HCEC 1CT (cell line): Measurements from ENCODE around the gene BRF1.

ENCODE experiments used
- DNase-seq: peaks from one replicate; pipeline ENCODE4 v3.0.0-alpha.2; 2017

The BRF1 gene

DNA sequence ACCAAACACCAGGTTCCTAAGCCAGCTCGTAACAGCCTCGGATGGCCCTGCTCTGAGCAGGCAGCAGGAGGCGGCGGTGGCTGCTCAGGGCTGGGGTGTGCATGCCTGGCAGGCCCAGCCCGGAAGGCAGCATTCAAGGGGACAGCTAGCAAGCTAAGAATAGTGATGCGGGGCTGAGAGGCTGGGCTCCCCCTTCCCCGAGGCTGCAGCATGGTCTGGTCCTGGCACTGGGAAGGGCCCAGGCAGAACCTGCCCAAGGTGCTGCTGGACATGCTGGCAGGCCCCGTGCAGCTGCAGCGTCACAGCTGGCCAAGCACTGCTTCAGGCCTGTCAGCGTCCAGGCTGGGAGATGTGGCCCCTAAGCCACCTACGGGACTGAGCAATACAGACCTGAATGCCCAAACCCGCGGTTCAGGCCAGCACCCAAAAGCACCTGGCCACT, 93.3 kb downstream of the BRF1 start:
- no peak for DNase-seq

GRCh38 chr14:105206873-105207272, 93.9 kb downstream of the BRF1 start:
- DNase-seq: no peak

DNA sequence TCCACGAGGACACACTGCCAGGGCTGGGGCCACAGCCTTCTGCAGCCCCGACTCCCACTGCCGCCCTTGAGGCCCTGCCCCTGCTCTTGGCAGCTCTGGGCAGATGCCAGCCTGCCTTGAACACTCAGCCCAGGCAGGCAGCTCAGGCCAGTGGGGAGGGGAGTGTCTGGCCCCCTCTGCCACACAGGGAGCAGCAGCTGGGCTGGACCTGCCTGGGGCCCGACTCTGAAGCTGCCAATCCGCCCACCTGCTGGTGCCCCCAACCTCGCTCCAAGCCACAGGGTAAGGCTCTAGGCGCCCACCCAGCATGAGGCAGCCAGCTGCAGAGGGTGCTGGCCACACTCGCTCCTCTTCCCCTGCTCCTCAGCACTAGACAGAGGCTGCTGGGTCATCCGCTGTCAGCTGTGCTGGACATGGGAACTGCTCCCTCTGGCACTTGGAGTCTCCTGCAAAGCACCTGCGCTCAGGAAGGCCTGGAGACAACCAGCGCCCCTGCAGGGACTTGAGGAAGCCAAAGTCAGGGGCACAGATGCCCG, 95.1 kb downstream of the BRF1 start:
- no peak for DNase-seq

- no peak for DNase-seq
Observed at GRCh38 chr14:105204931-105205672, 95.7 kb downstream of the BRF1 start.

- no peak for DNase-seq
Observed at GRCh38 chr14:105204206-105204930, 96.4 kb downstream of the BRF1 start.

DNA sequence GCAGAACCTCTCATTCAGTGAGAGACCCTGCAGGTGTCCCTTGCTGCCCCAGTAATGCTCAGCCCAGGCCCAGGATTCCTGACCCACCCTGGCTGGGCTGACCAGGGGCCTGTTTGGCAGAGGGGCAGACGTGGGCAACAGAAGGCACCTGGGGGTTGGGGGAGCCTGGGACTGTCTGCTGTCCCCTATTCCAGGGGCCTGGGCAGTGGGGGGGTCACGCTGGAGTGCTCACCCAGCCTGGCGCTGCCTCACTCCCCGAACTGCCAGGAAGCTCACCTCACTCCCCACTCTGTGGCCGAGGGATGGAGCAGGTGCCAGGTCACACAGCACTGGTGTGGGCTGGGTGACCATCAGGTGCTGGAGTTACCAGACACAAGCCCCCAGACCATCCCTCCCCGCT, 97.1 kb downstream of the BRF1 start:
- no peak for DNase-seq

DNA sequence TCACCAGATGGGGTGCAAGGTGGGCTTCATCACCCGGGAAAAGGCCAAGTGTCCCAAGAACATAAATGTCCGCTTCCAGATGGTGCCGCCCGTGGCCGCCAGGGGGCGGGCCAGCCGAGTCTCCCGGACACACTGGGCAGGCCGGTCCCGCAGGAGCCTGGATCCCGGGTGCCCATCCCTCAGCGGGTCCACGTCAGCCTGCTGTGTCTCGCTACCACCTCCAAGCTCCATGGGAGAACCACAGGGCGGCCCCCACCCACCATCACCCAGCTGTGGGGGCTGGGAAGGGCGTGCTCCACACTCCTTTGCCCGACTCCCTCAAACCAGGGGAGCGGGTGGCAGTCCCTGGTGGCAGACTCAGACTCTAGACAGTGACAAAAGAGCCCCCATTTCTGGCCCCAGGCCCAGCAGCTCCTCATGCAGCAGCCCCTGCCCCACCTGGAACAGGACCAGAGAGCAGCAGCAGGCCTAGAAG, 97.7 kb downstream of the BRF1 start:
- DNase-seq: peak; percentile 41

GRCh38 chr14:105201925-105202513, 98.8 kb downstream of the BRF1 start:
- no peak for DNase-seq

DNA sequence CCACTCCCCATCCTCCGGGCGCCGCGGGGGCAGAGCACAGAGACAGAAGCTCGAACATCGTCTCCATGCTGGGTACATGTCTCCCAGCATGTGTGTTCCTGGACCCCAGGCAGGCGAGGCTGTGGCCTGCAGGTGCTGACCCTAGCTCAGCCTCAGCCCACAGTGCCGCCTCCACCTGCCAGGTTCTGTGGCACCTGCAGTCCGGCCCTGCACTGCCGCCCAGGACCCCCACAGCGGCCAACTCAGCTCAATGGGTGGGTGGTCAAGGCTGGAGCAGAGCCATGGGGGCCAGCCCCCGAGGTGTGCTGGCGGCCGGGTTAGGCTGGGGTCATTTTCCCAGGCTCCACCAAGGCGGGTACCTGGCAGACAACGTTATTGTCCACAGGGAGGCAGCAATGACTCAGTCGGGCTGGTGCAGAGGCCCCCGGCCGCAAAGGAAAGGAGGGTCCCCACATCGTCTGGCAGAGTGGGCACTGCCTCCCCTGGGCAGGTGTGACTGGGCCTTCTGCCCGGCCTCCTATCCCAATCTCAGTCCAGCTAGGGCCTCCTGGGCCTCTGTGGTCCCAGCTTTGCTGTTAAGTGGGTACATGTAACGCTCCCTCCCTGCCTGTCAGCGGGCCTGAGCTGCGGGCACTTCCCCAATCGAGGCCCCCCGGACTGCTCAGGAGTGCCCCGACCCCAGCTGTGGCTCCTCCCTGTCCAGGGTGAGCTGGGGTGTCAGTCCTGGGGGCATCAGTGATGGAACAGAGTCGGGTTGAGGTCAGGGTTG, 99.5 kb downstream of the BRF1 start:
- no peak for DNase-seq

GRCh38 chr14:105200641-105201040, 100.2 kb downstream of the BRF1 start:
- DNase-seq: no peak

- DNase-seq: no peak
Observed at GRCh38 chr14:105200074-105200473, 100.7 kb downstream of the BRF1 start.

DNA sequence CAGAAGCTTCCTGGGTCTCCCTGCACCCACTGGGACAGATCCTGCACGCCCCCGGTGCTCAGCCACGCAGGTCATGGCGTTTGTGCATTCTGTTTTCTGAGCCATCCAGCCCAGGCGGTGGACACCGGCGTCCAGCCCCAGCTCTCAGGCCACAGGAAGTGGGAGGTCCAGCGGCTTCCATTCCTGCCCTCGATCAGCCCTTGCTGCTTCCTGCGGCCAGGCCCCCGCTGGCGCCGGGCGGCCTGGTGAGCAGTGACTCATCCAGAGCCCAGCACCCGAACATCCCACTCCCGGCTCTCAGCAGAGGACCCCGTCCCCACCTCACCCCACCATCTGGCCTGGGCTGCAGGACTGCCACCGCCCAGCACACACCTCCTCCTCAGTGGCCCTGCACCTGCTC, 101.7 kb downstream of the BRF1 start:
- DNase-seq: peak; percentile 31

DNA sequence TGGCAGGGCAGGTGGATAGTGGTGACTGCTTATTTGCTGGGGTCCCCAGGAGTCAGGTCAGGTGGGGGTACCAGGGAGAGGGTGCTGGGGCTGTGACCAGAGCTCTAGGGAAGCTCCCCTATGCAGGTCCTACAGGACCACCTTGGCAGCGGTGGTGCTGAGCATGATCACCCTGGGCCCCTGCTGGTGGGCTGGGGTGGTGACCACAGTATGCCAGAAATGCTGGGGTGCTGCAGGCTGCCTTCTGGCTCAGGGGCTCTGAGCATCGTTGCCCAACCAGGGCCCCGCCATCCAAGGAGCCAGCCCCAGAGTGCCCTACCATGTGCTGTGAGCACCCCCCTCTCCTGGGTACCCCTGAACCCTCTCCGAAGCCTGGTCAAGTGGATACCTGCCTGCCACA, 102.2 kb downstream of the BRF1 start:
- DNase-seq: no peak

DNA sequence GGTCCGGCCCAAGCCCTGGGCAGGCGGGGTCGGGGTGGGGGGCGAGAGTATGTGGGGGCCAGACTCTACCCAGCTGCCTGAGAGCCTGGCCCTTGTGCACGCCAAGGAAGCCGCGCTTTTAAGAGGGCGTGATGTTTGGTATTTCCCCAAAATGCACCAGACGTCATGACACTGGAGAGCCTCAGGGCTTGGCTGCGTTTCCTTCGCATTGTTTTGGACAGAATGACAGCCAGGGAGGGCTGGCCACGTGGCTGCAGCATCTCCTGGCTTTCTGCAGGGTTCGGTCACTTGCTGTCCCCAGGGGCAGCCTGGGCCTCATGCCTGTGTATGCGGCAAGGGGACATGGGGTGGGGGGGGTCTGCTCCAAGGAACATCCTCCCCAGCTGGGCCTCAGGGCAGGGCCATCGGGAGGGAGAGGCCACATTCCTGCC, 103.6 kb downstream of the BRF1 start:
- peak; percentile 20 for DNase-seq

- no peak for DNase-seq
Observed at GRCh38 chr14:105196265-105196960, 104.4 kb downstream of the BRF1 start.

DNA sequence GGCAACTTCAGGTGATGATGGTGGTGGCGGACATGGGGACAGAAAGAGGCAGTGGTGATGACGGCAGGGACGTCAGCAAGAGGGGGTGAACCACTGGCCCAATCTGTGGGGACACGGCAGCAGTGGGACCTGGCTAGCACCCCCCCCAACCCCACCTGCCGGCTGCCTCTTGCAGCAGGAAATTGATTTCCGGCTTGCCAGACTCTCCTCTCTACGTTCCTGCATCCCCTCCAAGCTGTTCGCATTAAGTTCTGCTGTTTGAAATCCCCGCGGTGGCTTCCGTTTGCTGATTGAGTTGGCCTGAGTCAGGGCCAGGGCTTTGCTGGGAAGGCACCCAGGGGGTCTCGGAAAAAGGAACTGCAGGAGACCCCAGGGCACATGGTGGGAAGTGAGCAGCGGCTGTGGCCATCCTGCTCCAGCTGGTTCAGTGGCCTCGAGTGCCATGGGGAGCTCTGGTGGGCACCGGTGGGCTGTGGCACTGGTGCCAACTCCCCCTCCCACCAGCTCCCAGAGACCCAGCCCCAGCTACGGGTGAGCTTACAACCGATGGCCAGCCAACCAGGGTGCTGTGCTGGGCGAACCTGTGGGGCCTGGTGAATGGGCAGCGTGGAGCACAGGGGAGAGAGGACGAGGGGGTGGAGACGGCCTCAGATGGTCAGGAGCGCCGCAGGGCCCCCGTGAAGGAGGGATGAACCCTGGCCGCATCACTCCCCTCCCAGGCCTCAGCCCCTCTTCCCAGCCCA, 105.1 kb downstream of the BRF1 start:
- no peak for DNase-seq

GRCh38 chr14:105195051-105195450, 105.8 kb downstream of the BRF1 start:
- no peak for DNase-seq

DNA sequence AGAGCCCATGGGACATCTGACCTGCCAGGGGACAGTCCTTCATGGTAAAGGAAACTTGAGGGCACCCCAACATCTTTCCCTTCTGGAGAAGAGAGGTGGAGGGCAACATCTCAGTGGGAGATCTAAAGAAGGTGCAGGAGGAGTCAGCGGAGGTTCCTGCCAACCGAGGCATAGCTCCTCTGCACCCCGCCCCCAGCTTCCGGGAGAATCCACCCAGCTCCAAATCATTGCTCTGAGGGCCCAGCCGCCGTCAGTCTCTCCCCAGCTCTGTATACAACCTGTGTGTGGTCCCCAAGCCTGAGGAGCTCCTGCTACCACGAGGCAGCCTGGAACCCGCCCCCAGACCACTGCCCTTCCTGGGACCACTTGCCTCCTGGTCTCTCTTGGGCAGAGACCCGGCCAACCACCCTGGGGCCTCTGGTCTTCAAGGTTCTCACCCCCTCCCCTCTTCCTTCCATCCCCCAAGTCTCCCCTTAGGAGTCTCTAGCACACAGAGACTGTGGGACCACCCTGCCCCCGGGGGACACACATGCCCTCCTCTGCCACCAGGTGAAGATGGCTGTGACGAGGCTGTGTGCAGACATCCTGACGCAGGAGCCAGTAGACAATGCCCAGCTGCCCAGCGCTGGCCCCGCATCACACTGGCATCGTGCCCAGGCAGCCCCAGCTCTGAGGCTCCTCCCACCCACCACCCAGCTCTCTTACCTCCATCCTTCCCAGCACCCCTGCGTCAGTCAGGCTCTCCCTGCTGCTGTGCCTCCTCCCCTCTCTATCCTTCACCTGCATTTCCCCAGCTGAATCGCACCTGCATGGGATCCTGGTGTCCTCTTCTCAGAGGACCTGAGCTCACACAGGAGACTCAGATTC, 106.7 kb downstream of the BRF1 start:
- DNase-seq: no peak

GRCh38 chr14:105192866-105193731, 107.7 kb downstream of the BRF1 start:
- DNase-seq: peak; percentile 20
